ENCODE data around the gene ACTN4. TPM values are rescaled to one million over a fixed set of nuclear protein-coding genes. Genes with fewer than 3 reads are reported as not detected.

ACTN4 gene
- total RNA-seq, 4 donors from 2014 or later, result 342 to 463 (median 382) TPM

DNA sequence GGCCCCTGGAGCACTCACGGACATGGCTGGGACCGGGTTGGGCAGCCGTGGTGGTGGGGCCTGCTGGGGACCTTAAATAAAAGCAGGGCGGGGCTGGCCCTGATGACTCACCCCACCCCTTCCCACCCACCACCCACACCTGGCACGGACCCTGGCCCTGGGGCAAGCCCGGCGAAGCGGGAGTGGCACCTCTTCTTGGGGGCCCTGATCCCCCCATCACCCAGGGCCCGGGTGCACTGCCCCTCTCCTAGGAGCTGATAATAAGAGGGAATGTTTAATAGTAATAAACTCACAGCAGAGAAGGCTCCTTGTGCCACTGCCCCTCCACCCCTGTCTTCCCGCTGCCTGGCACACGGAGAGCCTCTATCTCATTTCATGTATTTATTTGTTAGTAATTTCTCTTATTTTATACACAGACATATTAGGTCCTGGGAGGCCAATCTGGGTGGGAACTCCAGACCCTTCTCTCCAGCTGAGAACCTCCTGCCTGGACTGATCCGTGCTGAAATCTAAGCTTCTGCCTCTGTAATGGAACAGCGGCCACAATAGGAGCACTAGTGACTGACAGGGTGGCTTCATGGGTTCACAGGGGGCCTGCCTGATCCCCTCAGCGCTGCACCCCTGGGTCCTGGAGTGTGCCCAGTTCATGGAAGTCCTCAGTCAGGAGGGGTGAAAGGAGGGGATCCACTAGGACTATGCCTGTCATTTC lies 126.2 kb downstream of the ACTN4 start, which contains the start of gene LGALS7:
Gene LGALS7 (minus strand): TSS at position 49 of the 709 bp plus-strand sequence. CDS start 25 bp downstream, at position 24.
- WGBS, 2 donors, result 75 to 82% methylated on average over 5 to 7 of the region's 14 CpGs

DNA sequence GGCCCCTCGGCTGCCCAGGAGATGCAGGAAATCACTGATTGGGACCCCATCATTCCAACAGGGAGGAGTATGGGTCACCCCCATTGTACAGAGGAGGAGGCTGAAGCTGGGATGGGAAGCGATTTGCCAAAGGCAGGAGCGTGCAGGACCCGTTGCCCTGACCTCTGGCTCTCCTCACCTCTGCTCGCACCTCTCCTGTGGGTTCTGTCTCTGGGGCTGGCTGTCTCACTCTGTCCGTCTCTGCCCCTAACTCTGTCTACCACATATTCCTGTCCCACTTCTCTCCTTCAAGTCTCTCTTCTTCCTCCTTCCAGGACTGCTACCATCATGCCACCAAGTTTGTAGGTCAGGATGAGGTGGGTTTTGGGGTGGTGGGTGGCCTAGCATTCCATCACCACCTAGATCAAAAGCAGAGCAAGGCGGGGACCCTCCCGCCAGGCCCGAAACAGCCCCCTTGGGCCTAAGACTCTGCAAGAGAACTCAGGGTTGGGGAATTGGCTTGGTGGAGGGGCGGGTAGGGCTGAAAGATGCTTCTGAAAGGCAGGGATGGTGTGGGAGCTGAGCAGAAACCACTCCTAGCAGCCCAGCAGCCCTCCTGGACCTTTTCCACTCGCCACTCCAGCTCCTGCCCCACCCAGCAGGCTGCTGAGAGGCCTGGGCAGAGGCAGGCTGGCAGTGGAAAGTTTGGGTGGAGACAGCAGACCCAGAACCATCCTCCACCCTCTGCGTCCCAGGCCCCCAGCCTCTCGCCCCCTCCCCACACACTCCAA lies 126.9 kb downstream of the ACTN4 start:
- DNase-seq (ENCODE audit: low spot score in 2 of 2), result no peak
- no peaks in the 10 kb centered on the region for H3K9me3 ChIP-seq
- no peak overlapping the region for H3K27ac ChIP-seq
- H3K4me1 ChIP-seq, result peaks cover 0 to 9% (median 1%) of the 10 kb centered on the region in 4 donors
- WGBS, 2 donors, result 80 to 84% methylated on average over 13 of the region's 13 CpGs
- no peaks in the 10 kb centered on the region for H3K36me3 ChIP-seq
- H3K4me3 ChIP-seq, result no peak overlapping the region
- no peaks in the 10 kb centered on the region for H3K27me3 ChIP-seq
- TF ChIP-seq POLR2A (IDR thresholded peaks at IDR 0.05) (no peak), EP300 (IDR thresholded peaks at IDR 0.05) (no peak)
- TF ChIP-seq, protein P1, sequence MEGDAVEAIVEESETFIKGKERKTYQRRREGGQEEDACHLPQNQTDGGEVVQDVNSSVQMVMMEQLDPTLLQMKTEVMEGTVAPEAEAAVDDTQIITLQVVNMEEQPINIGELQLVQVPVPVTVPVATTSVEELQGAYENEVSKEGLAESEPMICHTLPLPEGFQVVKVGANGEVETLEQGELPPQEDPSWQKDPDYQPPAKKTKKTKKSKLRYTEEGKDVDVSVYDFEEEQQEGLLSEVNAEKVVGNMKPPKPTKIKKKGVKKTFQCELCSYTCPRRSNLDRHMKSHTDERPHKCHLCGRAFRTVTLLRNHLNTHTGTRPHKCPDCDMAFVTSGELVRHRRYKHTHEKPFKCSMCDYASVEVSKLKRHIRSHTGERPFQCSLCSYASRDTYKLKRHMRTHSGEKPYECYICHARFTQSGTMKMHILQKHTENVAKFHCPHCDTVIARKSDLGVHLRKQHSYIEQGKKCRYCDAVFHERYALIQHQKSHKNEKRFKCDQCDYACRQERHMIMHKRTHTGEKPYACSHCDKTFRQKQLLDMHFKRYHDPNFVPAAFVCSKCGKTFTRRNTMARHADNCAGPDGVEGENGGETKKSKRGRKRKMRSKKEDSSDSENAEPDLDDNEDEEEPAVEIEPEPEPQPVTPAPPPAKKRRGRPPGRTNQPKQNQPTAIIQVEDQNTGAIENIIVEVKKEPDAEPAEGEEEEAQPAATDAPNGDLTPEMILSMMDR (IDR thresholded peaks at IDR 0.05), result no peak

More for the DNA sequence above, 126.2 kb downstream of the ACTN4 start, which contains the start of gene LGALS7:
- DNase-seq (ENCODE audit: low spot score in 2 of 2), result no peak
- Histone ChIP-seq H3K36me3 (no peaks in the 10 kb centered on the region), H3K9me3 (no peaks in the 10 kb centered on the region), H3K27ac (no peak within 1 kb of the TSS), H3K4me1 (peaks cover 0 to 9% (median 1%) of the 10 kb centered on the region in 4 donors), H3K4me3 (no peak within 1 kb of the TSS), H3K27me3 (no peaks in the 10 kb centered on the region)
- TF ChIP-seq POLR2A (IDR thresholded peaks at IDR 0.05), result no peak
- TF ChIP-seq EP300 (IDR thresholded peaks at IDR 0.05), result no peak
- TF ChIP-seq, protein P1 (IDR thresholded peaks at IDR 0.05), result no peak

DNA sequence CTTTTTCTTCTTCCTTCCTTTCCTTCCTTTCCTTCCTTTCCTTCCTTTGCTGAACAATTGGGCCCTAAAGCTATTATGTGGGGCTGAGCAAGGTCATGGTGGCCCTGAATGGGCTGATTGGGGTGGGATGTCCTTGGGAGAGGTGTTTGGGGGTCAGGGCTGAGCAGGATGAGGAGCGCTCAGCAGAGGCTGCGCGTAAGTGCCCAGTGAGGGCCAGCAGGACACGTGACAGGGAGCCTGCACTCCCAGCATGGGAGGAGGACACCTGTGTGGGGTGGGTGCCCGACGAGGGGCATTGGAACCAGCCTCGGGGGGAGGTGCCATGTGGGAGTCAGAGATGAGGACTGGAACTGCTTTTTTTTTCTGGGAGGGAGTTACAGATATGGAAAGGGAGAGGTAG lies 131.3 kb downstream of the ACTN4 start:
- Histone ChIP-seq H3K4me3 (no peak overlapping the region), H3K4me1 (no peaks in the 10 kb centered on the region), H3K27me3 (no peaks in the 10 kb centered on the region), H3K9me3 (no peaks in the 10 kb centered on the region), H3K27ac (no peak overlapping the region), H3K36me3 (no peaks in the 10 kb centered on the region)
- DNase-seq (ENCODE audit: low spot score in 2 of 2), result no peak
- TF ChIP-seq, protein P1 (IDR thresholded peaks at IDR 0.05), result no peak
- TF ChIP-seq EP300 (IDR thresholded peaks at IDR 0.05), result no peak
- TF ChIP-seq POLR2A (IDR thresholded peaks at IDR 0.05), result no peak
- 64 to 66% methylated on average over 7 of the region's 7 CpGs for WGBS, 2 donors

DNA sequence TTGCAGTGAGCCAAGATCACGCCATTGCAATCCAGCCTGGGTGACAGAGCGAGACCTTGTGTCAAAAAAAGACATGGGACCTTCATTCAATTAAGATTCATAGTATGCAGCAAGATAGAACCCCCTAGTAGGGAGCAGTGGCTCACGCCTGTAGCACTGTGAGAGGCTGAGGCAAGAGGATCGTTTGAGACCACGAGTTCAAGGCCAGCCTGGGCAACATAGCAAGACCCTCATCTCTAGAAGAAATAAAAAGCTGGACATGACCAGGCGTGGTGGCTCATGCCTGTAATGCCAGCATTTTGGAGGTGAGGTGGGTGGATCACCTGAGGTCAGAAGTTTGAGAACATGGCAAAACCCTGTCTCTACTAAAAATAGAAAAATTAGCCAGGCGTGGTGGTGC lies 133.0 kb downstream of the ACTN4 start:
- H3K36me3 ChIP-seq, result no peaks in the 10 kb centered on the region
- no peak overlapping the region for H3K27ac ChIP-seq
- no peaks in the 10 kb centered on the region for H3K27me3 ChIP-seq
- WGBS, 2 donors, result 86 to 88% methylated on average over 7 of the region's 7 CpGs
- H3K4me3 ChIP-seq, result no peak overlapping the region
- no peak for DNase-seq (ENCODE audit: low spot score in 2 of 2)
- H3K9me3 ChIP-seq, result no peaks in the 10 kb centered on the region
- TF ChIP-seq POLR2A (IDR thresholded peaks at IDR 0.05) (no peak), EP300 (IDR thresholded peaks at IDR 0.05) (no peak)
- TF ChIP-seq, protein P1 (IDR thresholded peaks at IDR 0.05), result no peak
- H3K4me1 ChIP-seq, result no peaks in the 10 kb centered on the region

DNA sequence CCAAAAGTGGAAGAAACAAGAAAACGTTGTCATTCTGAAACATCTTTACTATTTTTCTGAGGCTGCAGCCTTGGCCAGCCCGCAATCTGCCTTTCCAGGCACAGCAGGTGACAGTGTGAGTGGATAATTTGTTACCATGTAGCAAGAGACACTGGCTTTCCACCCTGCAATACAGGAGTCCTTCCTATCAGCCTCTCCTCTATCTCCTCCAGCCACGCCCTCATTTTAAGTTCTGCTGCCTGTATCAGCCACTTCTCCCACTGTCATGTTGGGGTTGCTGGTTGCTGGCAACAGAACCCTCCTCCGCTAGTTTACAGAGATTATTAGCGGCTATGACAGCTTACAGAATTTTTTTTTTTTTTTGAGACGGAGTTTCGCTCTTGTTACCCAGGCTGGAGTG lies 133.6 kb downstream of the ACTN4 start:
- Histone ChIP-seq H3K9me3 (no peaks in the 10 kb centered on the region), H3K4me1 (no peaks in the 10 kb centered on the region), H3K27me3 (no peaks in the 10 kb centered on the region), H3K27ac (no peak overlapping the region), H3K4me3 (no peak overlapping the region), H3K36me3 (no peaks in the 10 kb centered on the region)
- DNase-seq (ENCODE audit: low spot score in 2 of 2), result no peak
- whole genome bisulfite sequencing, 2 donors, result 75 to 77% methylated on average over 7 of the region's 7 CpGs
- TF ChIP-seq, protein P1 (IDR thresholded peaks at IDR 0.05), result no peak
- TF ChIP-seq POLR2A (IDR thresholded peaks at IDR 0.05) (no peak), EP300 (IDR thresholded peaks at IDR 0.05) (no peak)
